GM23338 (cell line): ENCODE data around the gene ERC2.

Experiments used
- CREB1 ChIP-seq: fragments of 250-450 bp; sonication (Bioruptor Pico); IDR thresholded peaks from 2 replicates; pipeline ENCODE4 v1.5.0; 2020; ENCODE audit warnings: low read depth, mild to moderate bottlenecking, moderate library complexity
- EZH2 ChIP-seq: fragments of 200-600 bp; sonication (generic); IDR thresholded peaks from one replicate; pipeline ENCODE4 v1.8.0; 2017; ENCODE audit warnings: antibody characterized with exemption, mild to moderate bottlenecking, low read depth; ENCODE audit not compliant: unreplicated experiment
- EZH2phosphoT487 ChIP-seq: fragments of 200-600 bp; sonication (generic); IDR thresholded peaks from one replicate; pipeline ENCODE4 v1.8.1; 2018; ENCODE audit warnings: antibody characterized with exemption; ENCODE audit not compliant: unreplicated experiment
- JUNB ChIP-seq: IDR thresholded peaks from one replicate; pipeline ENCODE4 v1.6.1; 2016; ENCODE audit warnings: antibody characterized with exemption; ENCODE audit not compliant: unreplicated experiment
- POLR2AphosphoS5 ChIP-seq: IDR thresholded peaks from 2 replicates; pipeline ENCODE4 v1.6.1; 2016; ENCODE audit warnings: antibody characterized with exemption, low read depth
- STAT1 ChIP-seq: IDR thresholded peaks from one replicate; pipeline ENCODE4 v1.6.1; 2016; ENCODE audit warnings: antibody characterized with exemption; ENCODE audit not compliant: unreplicated experiment
- ZNF331 ChIP-seq: fragments of 250-450 bp; sonication (Bioruptor Pico); IDR thresholded peaks from 2 replicates; pipeline ENCODE4 v1.5.0; 2020; ENCODE audit warnings: low read depth, mild to moderate bottlenecking, moderate library complexity
- TF ChIP-seq, protein P1 (sequence below), 2 experiments: fragments of 200-600 bp in 1 of 2; sonication (generic) in 1 of 2; conservative IDR thresholded peaks; 2 replicates each; pipeline versions ENCODE4 v1.5.1 to v1.6.1; 2016 to 2017; ENCODE audit warnings: antibody characterized with exemption in 2 of 2, low read depth in 2 of 2, mild to moderate bottlenecking in 2 of 2, moderate library complexity in 1 of 2
- TF ChIP-seq, protein P2 (sequence below): IDR thresholded peaks from one replicate; pipeline ENCODE4 v1.6.1; 2018; ENCODE audit warnings: antibody characterized with exemption; ENCODE audit not compliant: unreplicated experiment
- TF ChIP-seq, protein P3 (sequence below): IDR thresholded peaks from 2 replicates; pipeline ENCODE4 v1.6.1; 2016; ENCODE audit warnings: antibody characterized with exemption
- TF ChIP-seq, protein P4 (sequence below): fragments of 250-450 bp; sonication (Bioruptor Pico); IDR thresholded peaks from 2 replicates; pipeline ENCODE4 v1.5.0; 2020; ENCODE audit warnings: mild to moderate bottlenecking, moderate library complexity

DNA sequence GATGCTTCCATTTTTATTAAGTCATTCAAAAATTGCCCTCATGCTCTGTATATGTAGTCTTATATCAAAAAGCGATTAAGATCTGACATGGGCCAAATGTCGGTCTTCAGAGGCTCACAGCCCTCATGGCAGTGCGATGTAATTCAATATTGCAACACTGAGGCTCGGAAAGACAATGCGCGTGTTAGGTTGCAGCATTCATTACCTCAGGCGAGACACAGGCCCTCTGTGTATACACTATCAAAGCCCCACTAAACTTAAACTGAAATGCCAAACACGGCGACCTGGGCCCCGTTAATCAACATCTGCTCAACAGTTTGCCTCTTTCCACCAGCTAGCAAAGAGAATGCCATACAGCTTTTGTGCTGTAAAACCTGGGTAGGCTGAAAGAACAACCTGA, 413.4 kb downstream of the ERC2 start:
- TF ChIP-seq, protein P1, sequence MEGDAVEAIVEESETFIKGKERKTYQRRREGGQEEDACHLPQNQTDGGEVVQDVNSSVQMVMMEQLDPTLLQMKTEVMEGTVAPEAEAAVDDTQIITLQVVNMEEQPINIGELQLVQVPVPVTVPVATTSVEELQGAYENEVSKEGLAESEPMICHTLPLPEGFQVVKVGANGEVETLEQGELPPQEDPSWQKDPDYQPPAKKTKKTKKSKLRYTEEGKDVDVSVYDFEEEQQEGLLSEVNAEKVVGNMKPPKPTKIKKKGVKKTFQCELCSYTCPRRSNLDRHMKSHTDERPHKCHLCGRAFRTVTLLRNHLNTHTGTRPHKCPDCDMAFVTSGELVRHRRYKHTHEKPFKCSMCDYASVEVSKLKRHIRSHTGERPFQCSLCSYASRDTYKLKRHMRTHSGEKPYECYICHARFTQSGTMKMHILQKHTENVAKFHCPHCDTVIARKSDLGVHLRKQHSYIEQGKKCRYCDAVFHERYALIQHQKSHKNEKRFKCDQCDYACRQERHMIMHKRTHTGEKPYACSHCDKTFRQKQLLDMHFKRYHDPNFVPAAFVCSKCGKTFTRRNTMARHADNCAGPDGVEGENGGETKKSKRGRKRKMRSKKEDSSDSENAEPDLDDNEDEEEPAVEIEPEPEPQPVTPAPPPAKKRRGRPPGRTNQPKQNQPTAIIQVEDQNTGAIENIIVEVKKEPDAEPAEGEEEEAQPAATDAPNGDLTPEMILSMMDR (conservative IDR thresholded peaks at IDR 0.05; ENCODE audit: low read depth in 2 of 2): no peak
- TF ChIP-seq POLR2AphosphoS5: no peak
- TF ChIP-seq ZNF331 (CRISPR knock-in tag): no peak
- TF ChIP-seq, protein P2, sequence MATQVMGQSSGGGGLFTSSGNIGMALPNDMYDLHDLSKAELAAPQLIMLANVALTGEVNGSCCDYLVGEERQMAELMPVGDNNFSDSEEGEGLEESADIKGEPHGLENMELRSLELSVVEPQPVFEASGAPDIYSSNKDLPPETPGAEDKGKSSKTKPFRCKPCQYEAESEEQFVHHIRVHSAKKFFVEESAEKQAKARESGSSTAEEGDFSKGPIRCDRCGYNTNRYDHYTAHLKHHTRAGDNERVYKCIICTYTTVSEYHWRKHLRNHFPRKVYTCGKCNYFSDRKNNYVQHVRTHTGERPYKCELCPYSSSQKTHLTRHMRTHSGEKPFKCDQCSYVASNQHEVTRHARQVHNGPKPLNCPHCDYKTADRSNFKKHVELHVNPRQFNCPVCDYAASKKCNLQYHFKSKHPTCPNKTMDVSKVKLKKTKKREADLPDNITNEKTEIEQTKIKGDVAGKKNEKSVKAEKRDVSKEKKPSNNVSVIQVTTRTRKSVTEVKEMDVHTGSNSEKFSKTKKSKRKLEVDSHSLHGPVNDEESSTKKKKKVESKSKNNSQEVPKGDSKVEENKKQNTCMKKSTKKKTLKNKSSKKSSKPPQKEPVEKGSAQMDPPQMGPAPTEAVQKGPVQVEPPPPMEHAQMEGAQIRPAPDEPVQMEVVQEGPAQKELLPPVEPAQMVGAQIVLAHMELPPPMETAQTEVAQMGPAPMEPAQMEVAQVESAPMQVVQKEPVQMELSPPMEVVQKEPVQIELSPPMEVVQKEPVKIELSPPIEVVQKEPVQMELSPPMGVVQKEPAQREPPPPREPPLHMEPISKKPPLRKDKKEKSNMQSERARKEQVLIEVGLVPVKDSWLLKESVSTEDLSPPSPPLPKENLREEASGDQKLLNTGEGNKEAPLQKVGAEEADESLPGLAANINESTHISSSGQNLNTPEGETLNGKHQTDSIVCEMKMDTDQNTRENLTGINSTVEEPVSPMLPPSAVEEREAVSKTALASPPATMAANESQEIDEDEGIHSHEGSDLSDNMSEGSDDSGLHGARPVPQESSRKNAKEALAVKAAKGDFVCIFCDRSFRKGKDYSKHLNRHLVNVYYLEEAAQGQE: no peak
- no peak for TF ChIP-seq EZH2phosphoT487
- TF ChIP-seq EZH2: no peak
- TF ChIP-seq CREB1 (CRISPR knock-in tag): no peak
- no peak for TF ChIP-seq STAT1
- no peak for TF ChIP-seq JUNB
- TF ChIP-seq, protein P3, sequence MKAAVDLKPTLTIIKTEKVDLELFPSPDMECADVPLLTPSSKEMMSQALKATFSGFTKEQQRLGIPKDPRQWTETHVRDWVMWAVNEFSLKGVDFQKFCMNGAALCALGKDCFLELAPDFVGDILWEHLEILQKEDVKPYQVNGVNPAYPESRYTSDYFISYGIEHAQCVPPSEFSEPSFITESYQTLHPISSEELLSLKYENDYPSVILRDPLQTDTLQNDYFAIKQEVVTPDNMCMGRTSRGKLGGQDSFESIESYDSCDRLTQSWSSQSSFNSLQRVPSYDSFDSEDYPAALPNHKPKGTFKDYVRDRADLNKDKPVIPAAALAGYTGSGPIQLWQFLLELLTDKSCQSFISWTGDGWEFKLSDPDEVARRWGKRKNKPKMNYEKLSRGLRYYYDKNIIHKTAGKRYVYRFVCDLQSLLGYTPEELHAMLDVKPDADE: no peak
- TF ChIP-seq, protein P4, sequence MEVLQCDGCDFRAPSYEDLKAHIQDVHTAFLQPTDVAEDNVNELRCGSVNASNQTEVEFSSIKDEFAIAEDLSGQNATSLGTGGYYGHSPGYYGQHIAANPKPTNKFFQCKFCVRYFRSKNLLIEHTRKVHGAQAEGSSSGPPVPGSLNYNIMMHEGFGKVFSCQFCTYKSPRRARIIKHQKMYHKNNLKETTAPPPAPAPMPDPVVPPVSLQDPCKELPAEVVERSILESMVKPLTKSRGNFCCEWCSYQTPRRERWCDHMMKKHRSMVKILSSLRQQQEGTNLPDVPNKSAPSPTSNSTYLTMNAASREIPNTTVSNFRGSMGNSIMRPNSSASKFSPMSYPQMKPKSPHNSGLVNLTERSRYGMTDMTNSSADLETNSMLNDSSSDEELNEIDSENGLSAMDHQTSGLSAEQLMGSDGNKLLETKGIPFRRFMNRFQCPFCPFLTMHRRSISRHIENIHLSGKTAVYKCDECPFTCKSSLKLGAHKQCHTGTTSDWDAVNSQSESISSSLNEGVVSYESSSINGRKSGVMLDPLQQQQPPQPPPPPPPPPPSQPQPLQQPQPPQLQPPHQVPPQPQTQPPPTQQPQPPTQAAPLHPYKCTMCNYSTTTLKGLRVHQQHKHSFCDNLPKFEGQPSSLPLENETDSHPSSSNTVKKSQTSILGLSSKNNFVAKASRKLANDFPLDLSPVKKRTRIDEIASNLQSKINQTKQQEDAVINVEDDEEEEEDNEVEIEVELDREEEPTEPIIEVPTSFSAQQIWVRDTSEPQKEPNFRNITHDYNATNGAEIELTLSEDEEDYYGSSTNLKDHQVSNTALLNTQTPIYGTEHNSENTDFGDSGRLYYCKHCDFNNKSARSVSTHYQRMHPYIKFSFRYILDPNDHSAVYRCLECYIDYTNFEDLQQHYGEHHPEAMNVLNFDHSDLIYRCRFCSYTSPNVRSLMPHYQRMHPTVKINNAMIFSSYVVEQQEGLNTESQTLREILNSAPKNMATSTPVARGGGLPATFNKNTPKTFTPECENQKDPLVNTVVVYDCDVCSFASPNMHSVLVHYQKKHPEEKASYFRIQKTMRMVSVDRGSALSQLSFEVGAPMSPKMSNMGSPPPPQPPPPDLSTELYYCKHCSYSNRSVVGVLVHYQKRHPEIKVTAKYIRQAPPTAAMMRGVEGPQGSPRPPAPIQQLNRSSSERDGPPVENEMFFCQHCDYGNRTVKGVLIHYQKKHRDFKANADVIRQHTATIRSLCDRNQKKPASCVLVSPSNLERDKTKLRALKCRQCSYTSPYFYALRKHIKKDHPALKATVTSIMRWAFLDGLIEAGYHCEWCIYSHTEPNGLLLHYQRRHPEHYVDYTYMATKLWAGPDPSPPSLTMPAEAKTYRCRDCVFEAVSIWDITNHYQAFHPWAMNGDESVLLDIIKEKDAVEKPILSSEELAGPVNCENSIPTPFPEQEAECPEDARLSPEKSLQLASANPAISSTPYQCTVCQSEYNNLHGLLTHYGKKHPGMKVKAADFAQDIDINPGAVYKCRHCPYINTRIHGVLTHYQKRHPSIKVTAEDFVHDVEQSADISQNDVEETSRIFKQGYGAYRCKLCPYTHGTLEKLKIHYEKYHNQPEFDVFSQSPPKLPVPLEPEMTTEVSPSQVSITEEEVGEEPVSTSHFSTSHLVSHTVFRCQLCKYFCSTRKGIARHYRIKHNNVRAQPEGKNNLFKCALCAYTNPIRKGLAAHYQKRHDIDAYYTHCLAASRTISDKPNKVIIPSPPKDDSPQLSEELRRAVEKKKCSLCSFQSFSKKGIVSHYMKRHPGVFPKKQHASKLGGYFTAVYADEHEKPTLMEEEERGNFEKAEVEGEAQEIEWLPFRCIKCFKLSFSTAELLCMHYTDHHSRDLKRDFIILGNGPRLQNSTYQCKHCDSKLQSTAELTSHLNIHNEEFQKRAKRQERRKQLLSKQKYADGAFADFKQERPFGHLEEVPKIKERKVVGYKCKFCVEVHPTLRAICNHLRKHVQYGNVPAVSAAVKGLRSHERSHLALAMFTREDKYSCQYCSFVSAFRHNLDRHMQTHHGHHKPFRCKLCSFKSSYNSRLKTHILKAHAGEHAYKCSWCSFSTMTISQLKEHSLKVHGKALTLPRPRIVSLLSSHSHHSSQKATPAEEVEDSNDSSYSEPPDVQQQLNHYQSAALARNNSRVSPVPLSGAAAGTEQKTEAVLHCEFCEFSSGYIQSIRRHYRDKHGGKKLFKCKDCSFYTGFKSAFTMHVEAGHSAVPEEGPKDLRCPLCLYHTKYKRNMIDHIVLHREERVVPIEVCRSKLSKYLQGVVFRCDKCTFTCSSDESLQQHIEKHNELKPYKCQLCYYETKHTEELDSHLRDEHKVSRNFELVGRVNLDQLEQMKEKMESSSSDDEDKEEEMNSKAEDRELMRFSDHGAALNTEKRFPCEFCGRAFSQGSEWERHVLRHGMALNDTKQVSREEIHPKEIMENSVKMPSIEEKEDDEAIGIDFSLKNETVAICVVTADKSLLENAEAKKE (CRISPR knock-in tag): no peak
